Measurements from ENCODE around the gene NEDD9. TPM values are rescaled to one million over a fixed set of nuclear protein-coding genes. Genes with fewer than 3 reads are reported as not detected.

NEDD9 gene
- total and polyA plus RNA-seq, 2 of the 13 experiments (the other 11 are each of a cell fraction or from before 2014, with no cell fraction given), result 27.1 to 389 TPM

- TF ChIP-seq USF2 (IDR thresholded peaks at IDR 0.05; ENCODE audit: low read depth, low read length) (no peak), USF2 (CRISPR knock-in tag; IDR thresholded peaks at IDR 0.05; ENCODE audit: borderline replicate concordance) (no peak), ZNF746 (CRISPR knock-in tag; IDR thresholded peaks at IDR 0.05) (peak; percentile 52; the same call in 1 of the 2 replicates), GRHL1 (CRISPR knock-in tag; conservative IDR thresholded peaks at IDR 0.05) (no peak), MLX (CRISPR knock-in tag; IDR thresholded peaks at IDR 0.05) (peak; percentile 73), ZNF264 (CRISPR knock-in tag; IDR thresholded peaks at IDR 0.05) (no peak), ZNF597 (CRISPR knock-in tag; IDR thresholded peaks at IDR 0.05) (no peak), IKZF4 (CRISPR knock-in tag; IDR thresholded peaks at IDR 0.05; ENCODE audit: borderline replicate concordance, low read depth, not compliant biosample characterization) (peak; percentile 71), IRF9 (CRISPR knock-in tag; IDR thresholded peaks at IDR 0.05; ENCODE audit: borderline replicate concordance) (peak; percentile 86; the same call in 1 of the 2 replicates), ZNF362 (CRISPR knock-in tag; IDR thresholded peaks at IDR 0.05; ENCODE audit: borderline replicate concordance) (peak; percentile 6; the same call in 1 of the 2 replicates), SRY (CRISPR knock-in tag; IDR thresholded peaks at IDR 0.05) (peak; percentile 51; the same call in 1 of the 2 replicates), ZNF136 (CRISPR knock-in tag; IDR thresholded peaks at IDR 0.05; ENCODE audit: low read depth) (no peak), EED (CRISPR knock-in tag; IDR thresholded peaks at IDR 0.05) (no peak), ZFP36 (IDR thresholded peaks at IDR 0.05; ENCODE audit: borderline replicate concordance, low read depth, low read length, partially characterized antibody) (no peak), ZNF580 (CRISPR knock-in tag; IDR thresholded peaks at IDR 0.05; ENCODE audit: borderline replicate concordance, low read depth) (peak; percentile 78; the same call in 1 of the 2 replicates), ZNF589 (CRISPR knock-in tag; conservative IDR thresholded peaks at IDR 0.05) (peak; percentile 80), NFE2L1 (CRISPR knock-in tag; IDR thresholded peaks at IDR 0.05; ENCODE audit: borderline replicate concordance) (no peak), MZF1 (CRISPR knock-in tag; IDR thresholded peaks at IDR 0.05; ENCODE audit: borderline replicate concordance) (no peak), HOXA5 (CRISPR knock-in tag; IDR thresholded peaks at IDR 0.05) (no peak)
These were observed 88.8 kb downstream of the NEDD9 start (continued) for GRCh38 chr6:11143394-11144371.

Measured in HepG2 (cell line).